Common myeloid progenitor, CD34-positive (primary cell): ENCODE data around the gene RFFL.

Experiments
- CTCF ChIA-PET: fragments of 350-600 bp; sonication (Branson Sonifier 250); formaldehyde crosslinking; loops from one replicate; lab custom pipeline; 2021; ENCODE audit warnings: antibody characterized with exemption; lab: Charles Lee
- POLR2A ChIA-PET: fragments of 350-600 bp; sonication (Branson Sonifier 250); formaldehyde crosslinking; loops from one replicate; lab custom pipeline; 2021; ENCODE audit warnings: antibody characterized with exemption; lab: Charles Lee
- DNase-seq, 3 donors: peaks; one replicate each; pipeline versions ENCODE4 v3.0.0 to v3.0.0-alpha.2; 2013
- H3K27ac ChIP-seq, 2 experiments: 1 replicate in 1 of 2; 2 replicates in 1 of 2; pipeline ENCODE4 v1.7.0; 2013; ENCODE audit warnings: inconsistent platforms in 2 of 2, low read length in 2 of 2, mild to moderate bottlenecking in 2 of 2, low read depth in 1 of 2, moderate library complexity in 1 of 2; ENCODE audit not compliant: severe bottlenecking in 2 of 2, insufficient read depth in 1 of 2, poor library complexity in 1 of 2
- H3K27me3 ChIP-seq, 5 experiments: replicated peaks in 2 of 5; 1 replicate in 3 of 5; 2 replicates in 2 of 5; pipeline versions ENCODE4 v1.6.1 to v1.7.0; 2013; ENCODE audit warnings: low read length in 4 of 5, mild to moderate bottlenecking in 2 of 5, moderate library complexity in 2 of 5, inconsistent platforms in 1 of 5; ENCODE audit not compliant: insufficient read depth in 5 of 5, control insufficient read depth in 4 of 5
- H3K36me3 ChIP-seq, 4 experiments: 1 replicate in 2 of 4; 2 replicates in 2 of 4; pipeline versions ENCODE4 v1.6.1 to v1.7.0; 2013; ENCODE audit warnings: low read length in 3 of 4, control low read depth in 1 of 4, mild to moderate bottlenecking in 1 of 4; ENCODE audit not compliant: control insufficient read depth in 4 of 4, insufficient read depth in 4 of 4
- H3K4me1 ChIP-seq, 4 experiments: 1 replicate in 3 of 4; 2 replicates in 1 of 4; pipeline versions ENCODE4 v1.6.1 to v1.7.1; 2013; ENCODE audit warnings: low read length in 3 of 4, mild to moderate bottlenecking in 3 of 4, control low read depth in 1 of 4, inconsistent platforms in 1 of 4, moderate library complexity in 1 of 4; ENCODE audit not compliant: control insufficient read depth in 4 of 4, insufficient read depth in 4 of 4; ENCODE audit errors: control extremely low read depth in 1 of 4
- H3K4me3 ChIP-seq, 7 experiments: 1 replicate in 4 of 7; 2 replicates in 3 of 7; pipeline versions ENCODE4 v1.5.1 to v1.7.0; 2013; ENCODE audit warnings: mild to moderate bottlenecking in 7 of 7, low read length in 6 of 7, moderate library complexity in 6 of 7, inconsistent platforms in 2 of 7, low read depth in 2 of 7, control low read depth in 1 of 7; ENCODE audit not compliant: insufficient read depth in 4 of 7, control insufficient read depth in 1 of 7; ENCODE audit errors: extremely low read depth in 1 of 7
- H3K9me3 ChIP-seq, 5 experiments: 1 replicate in 4 of 5; 2 replicates in 1 of 5; pipeline versions ENCODE4 v1.6.1 to v1.7.1; 2013; ENCODE audit warnings: low read length in 4 of 5, mild to moderate bottlenecking in 2 of 5, inconsistent platforms in 1 of 5, low read depth in 1 of 5, moderate library complexity in 1 of 5; ENCODE audit not compliant: control insufficient read depth in 4 of 5, insufficient read depth in 2 of 5; ENCODE audit errors: control extremely low read depth in 1 of 5
- WGBS: methylation state at CpG from one replicate; pipeline ENCODE4 v1.1.5; 2013; ENCODE audit not compliant: insufficient coverage; 5-methylcytosine and 5-hydroxymethylcytosine counted together

RFFL gene

GRCh38 chr17:35052241-35052610, 11.3 kb downstream of the RFFL start:
- Histone ChIP-seq H3K4me3 (peak overlapping the region in 3 of 7 experiments; percentile 39 to 56 (median 52)), H3K9me3 (no peaks in the 10 kb centered on the region), H3K4me1 (peaks cover 32 to 37% (median 34%) of the 10 kb centered on the region in 4 experiments), H3K27me3 (no peaks in the 10 kb centered on the region), H3K27ac (peak overlapping the region in 1 of 2 experiments; percentile 70), H3K36me3 (peaks cover 0 to 4% (median 0%) of the 10 kb centered on the region in 4 experiments)
- CTCF ChIA-PET: no interaction called here
- peak in 1 of 3 donors; percentile 20 for DNase-seq
- POLR2A ChIA-PET: no interaction called here

- peak; percentile 12 to 72 (median 64) for DNase-seq
- Histone ChIP-seq H3K27ac (peak overlapping the region; percentile 16 to 70), H3K36me3 (peaks cover 0 to 4% (median 0%) of the 10 kb centered on the region in 4 experiments), H3K4me1 (peaks cover 32 to 37% (median 35%) of the 10 kb centered on the region in 4 experiments), H3K4me3 (peak overlapping the region in 5 of 7 experiments; percentile 0 to 56 (median 39)), H3K27me3 (no peaks in the 10 kb centered on the region), H3K9me3 (no peaks in the 10 kb centered on the region)
- CTCF ChIA-PET: interaction anchor here (1.4 kb wide), 1 partner anchor 36 kb away, joined by 4 read pairs; no protein-coding TSS in a partner anchor
- POLR2A ChIA-PET: interaction anchor here (0.6 kb wide), 1 partner anchor 12 kb away, joined by 6 read pairs; the partner anchor contains the start of gene RFFL
- WGBS: 0% methylated on average over 2 of the region's 6 CpGs
Observed at GRCh38 chr17:35051579-35052240, 11.8 kb downstream of the RFFL start.

GRCh38 chr17:35051183-35051578, 12.3 kb downstream of the RFFL start:
- peak; percentile 64 to 92 (median 85) for DNase-seq
- no peaks in the 10 kb centered on the region for H3K27me3 ChIP-seq
- peak overlapping the region in 5 of 7 experiments; percentile 32 to 62 (median 52) for H3K4me3 ChIP-seq
- H3K27ac ChIP-seq: peak overlapping the region in 1 of 2 experiments; percentile 70
- no CpG with 5 or more reads among the region's 2 CpGs for WGBS
- H3K36me3 ChIP-seq: peaks cover 0 to 4% (median 0%) of the 10 kb centered on the region in 4 experiments
- ChIA-PET CTCF (interaction anchor here (0.7 to 1.4 kb wide), 2 partner anchors 30 to 36 kb away, joined by 3 to 4 read pairs; no protein-coding TSS in a partner anchor), POLR2A (interaction anchor here (0.5 to 0.7 kb wide), 3 partner anchors 13 to 37 kb away, joined by 3 to 6 read pairs (median 3); partner anchors contain the start of gene RFFL)
- peaks cover 32 to 37% (median 36%) of the 10 kb centered on the region in 4 experiments for H3K4me1 ChIP-seq
- no peaks in the 10 kb centered on the region for H3K9me3 ChIP-seq

GRCh38 chr17:35050170-35050569, 13.3 kb downstream of the RFFL start:
- Histone ChIP-seq H3K9me3 (no peaks in the 10 kb centered on the region), H3K36me3 (peaks cover 0 to 4% (median 0%) of the 10 kb centered on the region in 4 experiments), H3K4me1 (peaks cover 32 to 43% (median 36%) of the 10 kb centered on the region in 4 experiments), H3K4me3 (peak overlapping the region in 1 of 7 experiments; percentile 8), H3K27me3 (no peaks in the 10 kb centered on the region), H3K27ac (no peak overlapping the region)
- no peak for DNase-seq
- 92% methylated on average over 2 of the region's 2 CpGs for WGBS
- ChIA-PET CTCF (interaction anchor here (0.7 to 1.2 kb wide), 2 partner anchors 13 to 16 kb away, joined by 3 read pairs; no protein-coding TSS in a partner anchor), POLR2A (no interaction called here)

- Histone ChIP-seq H3K27me3 (no peaks in the 10 kb centered on the region), H3K36me3 (peaks cover 0 to 4% (median 0%) of the 10 kb centered on the region in 4 experiments), H3K9me3 (no peaks in the 10 kb centered on the region), H3K4me1 (peaks cover 32 to 43% (median 36%) of the 10 kb centered on the region in 4 experiments), H3K4me3 (no peak overlapping the region), H3K27ac (no peak overlapping the region)
- ChIA-PET CTCF (interaction anchor here (1.5 kb wide), 1 partner anchor 13 kb away, joined by 4 read pairs; no protein-coding TSS in a partner anchor), POLR2A (no interaction called here)
- no peak for DNase-seq
- 100% methylated on average over 2 of the region's 3 CpGs for WGBS
Observed at GRCh38 chr17:35048685-35049379, 14.7 kb downstream of the RFFL start.

GRCh38 chr17:35046740-35047283, 16.7 kb downstream of the RFFL start:
- H3K4me1 ChIP-seq: peaks cover 19 to 28% (median 20%) of the 10 kb centered on the region in 4 experiments
- 100% methylated on average over 2 of the region's 5 CpGs for WGBS
- H3K36me3 ChIP-seq: peaks cover 0 to 4% (median 0%) of the 10 kb centered on the region in 4 experiments
- ChIA-PET POLR2A (no interaction called here), CTCF (interaction anchor here (0.6 to 1.1 kb wide), 3 partner anchors 9 to 178 kb away, joined by 3 read pairs; no protein-coding TSS in a partner anchor)
- H3K4me3 ChIP-seq: no peak overlapping the region
- H3K9me3 ChIP-seq: no peaks in the 10 kb centered on the region
- no peaks in the 10 kb centered on the region for H3K27me3 ChIP-seq
- no peak overlapping the region for H3K27ac ChIP-seq
- DNase-seq: peak in 2 of 3 donors; percentile 43 to 45
